ENCODE results near the gene ZDHHC20.

DNA sequence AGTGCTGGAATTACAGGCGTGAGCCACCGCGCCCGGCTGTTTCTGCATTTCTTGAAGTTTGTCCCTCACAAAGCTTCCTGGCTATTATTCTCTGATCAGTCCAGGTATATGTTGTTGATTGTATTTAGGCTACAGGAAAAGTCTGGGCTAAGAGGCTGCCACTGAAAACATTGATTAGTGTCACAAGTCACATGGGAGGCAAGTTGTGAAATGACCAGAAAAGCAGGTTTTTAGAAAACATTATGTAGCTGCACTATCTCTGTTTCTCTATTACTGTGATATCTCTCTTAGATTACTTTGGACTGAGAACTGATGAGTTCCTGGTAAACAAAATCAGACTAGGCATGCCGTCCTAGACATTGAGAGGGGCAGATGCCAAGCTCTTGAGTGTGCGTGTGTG, 16.0 kb upstream of the ZDHHC20 start:
- TF ChIP-seq POLR2A (IDR thresholded peaks at IDR 0.05): no peak
- TF ChIP-seq, protein P1, sequence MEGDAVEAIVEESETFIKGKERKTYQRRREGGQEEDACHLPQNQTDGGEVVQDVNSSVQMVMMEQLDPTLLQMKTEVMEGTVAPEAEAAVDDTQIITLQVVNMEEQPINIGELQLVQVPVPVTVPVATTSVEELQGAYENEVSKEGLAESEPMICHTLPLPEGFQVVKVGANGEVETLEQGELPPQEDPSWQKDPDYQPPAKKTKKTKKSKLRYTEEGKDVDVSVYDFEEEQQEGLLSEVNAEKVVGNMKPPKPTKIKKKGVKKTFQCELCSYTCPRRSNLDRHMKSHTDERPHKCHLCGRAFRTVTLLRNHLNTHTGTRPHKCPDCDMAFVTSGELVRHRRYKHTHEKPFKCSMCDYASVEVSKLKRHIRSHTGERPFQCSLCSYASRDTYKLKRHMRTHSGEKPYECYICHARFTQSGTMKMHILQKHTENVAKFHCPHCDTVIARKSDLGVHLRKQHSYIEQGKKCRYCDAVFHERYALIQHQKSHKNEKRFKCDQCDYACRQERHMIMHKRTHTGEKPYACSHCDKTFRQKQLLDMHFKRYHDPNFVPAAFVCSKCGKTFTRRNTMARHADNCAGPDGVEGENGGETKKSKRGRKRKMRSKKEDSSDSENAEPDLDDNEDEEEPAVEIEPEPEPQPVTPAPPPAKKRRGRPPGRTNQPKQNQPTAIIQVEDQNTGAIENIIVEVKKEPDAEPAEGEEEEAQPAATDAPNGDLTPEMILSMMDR (IDR thresholded peaks at IDR 0.05): no peak

Measured in thyroid gland (tissue), 4 donors.